K562 (cell line): ENCODE data around the gene ZNF45. TPM values are rescaled to one million over a fixed set of nuclear protein-coding genes. Genes with fewer than 3 reads are reported as not detected.

Source experiments
- ATAC-seq: fragments of 200-7000 bp; cut with Tn5 transposase; 3 replicates; pipeline ENCODE4 v1.9.1; 2020; ENCODE audit warnings: moderate library complexity
- BruUV-seq: library from RNA; stranded (reverse); fragments of 400-500 nt; replicated peaks from 2 replicates; lab custom pipeline; 2021; lab: Mats Ljungman, UMichigan
- CTCF ChIA-PET: fragments of 300-600 bp; formaldehyde crosslinking; extraction: SDS; loops from one replicate; lab custom pipeline; 2021; ENCODE audit warnings: low intra/inter-chr PET ratio; lab: Yijun Ruan, JAX
- POLR2A ChIA-PET: fragments of 300-600, 350-650 bp; sonication (Branson Sonifier 250); formaldehyde crosslinking; extraction: SDS; loops from one replicate; lab custom pipeline; 2021; ENCODE audit warnings: antibody characterized with exemption, inconsistent platforms; lab: Yijun Ruan, JAX
- DNase-seq, 4 experiments: peaks; one replicate each; pipeline versions ENCODE4 v3.0.0 to v3.0.0-alpha.2; 2011 to 2018; ENCODE audit warnings: low spot score in 3 of 4, mixed read lengths in 3 of 4; ENCODE audit errors: extremely low read depth in 1 of 4
- FAIRE-seq: peaks from 2 replicates; lab custom pipeline; 2011; peaks lifted over from hg19 to GRCh38; lab: Jason Lieb, UNC
- H2AFZ ChIP-seq: 2 replicates; pipeline ENCODE4 v1.6.0; 2011; ENCODE audit warnings: low read depth, low read length, control low read depth, inconsistent platforms
- H3K27ac ChIP-seq: fragments of 200-600 bp; 3 replicates; pipeline ENCODE4 v1.8.0; 2011; ENCODE audit warnings: low read depth, mild to moderate bottlenecking, control low read depth, inconsistent platforms, low read length, moderate library complexity, mixed read lengths; ENCODE audit errors: extremely low read depth
- H3K27me3 ChIP-seq, 2 experiments: fragments of 300-600 bp in 1 of 2; 2 replicates in 1 of 2; 3 replicates in 1 of 2; pipeline versions ENCODE4 v1.6.0 to v1.8.0; 2011; ENCODE audit warnings: inconsistent platforms in 2 of 2, low read length in 2 of 2, mild to moderate bottlenecking in 1 of 2, mixed read lengths in 1 of 2, moderate library complexity in 1 of 2; ENCODE audit not compliant: control insufficient read depth in 2 of 2, insufficient read depth in 2 of 2
- H3K36me3 ChIP-seq: fragments of 300-600 bp; 3 replicates; pipeline ENCODE4 v1.8.0; 2011; ENCODE audit warnings: mild to moderate bottlenecking, low read length, inconsistent platforms; ENCODE audit not compliant: control insufficient read depth, insufficient read depth
- H3K4me1 ChIP-seq, 2 experiments: fragments of 200-600 bp in 1 of 2; replicated peaks in 1 of 2; 2 replicates in 1 of 2; 3 replicates in 1 of 2; pipeline versions ENCODE4 v1.5.1 to v1.8.0; 2011; ENCODE audit warnings: inconsistent platforms in 2 of 2, low read length in 2 of 2, mild to moderate bottlenecking in 1 of 2, mixed read lengths in 1 of 2, moderate library complexity in 1 of 2; ENCODE audit not compliant: control insufficient read depth in 2 of 2, insufficient read depth in 2 of 2
- H3K4me2 ChIP-seq: 2 replicates; pipeline ENCODE4 v1.6.1; 2011; ENCODE audit warnings: low read length, control low read depth, inconsistent platforms, mixed read lengths; ENCODE audit not compliant: insufficient read depth
- H3K4me3 ChIP-seq: fragments of 200-600 bp; sonication (generic), shearing (Covaris generic); 2 replicates; pipeline ENCODE4 v1.5.1; 2016; ENCODE audit warnings: control low read depth, inconsistent platforms
- H3K79me2 ChIP-seq: fragments of 200-600 bp; 3 replicates; pipeline ENCODE4 v1.8.0; 2011; ENCODE audit warnings: low read length, inconsistent platforms; ENCODE audit not compliant: control insufficient read depth, insufficient read depth
- H3K9ac ChIP-seq, 2 experiments: 2 replicates each; pipeline versions ENCODE4 v1.6.0 to v1.6.1; 2011; ENCODE audit warnings: low read depth in 2 of 2, low read length in 2 of 2, control low read depth in 1 of 2, inconsistent platforms in 1 of 2, mild to moderate bottlenecking in 1 of 2, mixed read lengths in 1 of 2; ENCODE audit not compliant: insufficient read depth in 1 of 2
- H3K9me1 ChIP-seq: one replicate; pipeline ENCODE4 v1.6.0; 2011; ENCODE audit warnings: inconsistent platforms, mild to moderate bottlenecking, low read length, moderate library complexity; ENCODE audit not compliant: control insufficient read depth, insufficient read depth
- H3K9me3 ChIP-seq: replicated peaks from 2 replicates; pipeline ENCODE4 v1.5.1; 2011; ENCODE audit warnings: low read depth, low read length, inconsistent platforms; ENCODE audit not compliant: control insufficient read depth, insufficient read depth
- H4K20me1 ChIP-seq: replicated peaks from 2 replicates; pipeline ENCODE4 v1.6.1; 2011; ENCODE audit warnings: low read length, inconsistent platforms, mixed read lengths; ENCODE audit not compliant: control insufficient read depth, insufficient read depth
- CHD1 ChIP-seq: fragments of 200-600 bp; sonication (generic); IDR thresholded peaks from one replicate; pipeline ENCODE4 v1.6.1; 2012; ENCODE audit warnings: mild to moderate bottlenecking, moderate library complexity, low read length, inconsistent platforms
- HMGXB4 ChIP-seq: sonication (generic); formaldehyde crosslinking; IDR thresholded peaks from 2 replicates; pipeline ENCODE4 v1.8.1; 2023; ENCODE audit warnings: mild to moderate bottlenecking, missing genetic modification reagents
- HNRNPK ChIP-seq: fragments of 200-400 bp; formaldehyde crosslinking; IDR thresholded peaks from one replicate; pipeline ENCODE4 v1.6.1; 2018; ENCODE audit warnings: mild to moderate bottlenecking, low read depth, low read length; ENCODE audit not compliant: poor library complexity, severe bottlenecking
- ILK ChIP-seq: fragments of 450-650 bp; IDR thresholded peaks from 2 replicates; pipeline ENCODE4 v1.6.1; 2016; ENCODE audit warnings: missing genetic modification characterization, low read depth, mild to moderate bottlenecking, missing compliant biosample characterization, moderate library complexity, borderline replicate concordance
- IRF9 ChIP-seq: fragments of 450-650 bp; IDR thresholded peaks from 2 replicates; pipeline ENCODE4 v1.6.1; 2016; ENCODE audit warnings: missing biosample characterization, missing genetic modification characterization
- JUNB ChIP-seq: fragments of 450-650 bp; formaldehyde crosslinking; conservative IDR thresholded peaks from 2 replicates; pipeline ENCODE4 v1.4.0; 2020; ENCODE audit warnings: mild to moderate bottlenecking
- MIER1 ChIP-seq: fragments of 450-650 bp; IDR thresholded peaks from 2 replicates; pipeline ENCODE4 v1.6.1; 2016; ENCODE audit warnings: antibody characterized with exemption, mild to moderate bottlenecking, low read depth
- RBM14 ChIP-seq: fragments of 200-400 bp; formaldehyde crosslinking; IDR thresholded peaks from 2 replicates; pipeline ENCODE4 v1.6.1; 2018; ENCODE audit warnings: low read depth, mild to moderate bottlenecking, low read length, moderate library complexity, borderline replicate concordance; ENCODE audit not compliant: insufficient read depth
- RBM39 ChIP-seq: fragments of 200-400 bp; formaldehyde crosslinking; optimal IDR thresholded peaks from 2 replicates; pipeline ENCODE3; 2018; ENCODE audit warnings: low read depth, low read length
- SOX6 ChIP-seq: fragments of 450-650 bp; IDR thresholded peaks from 2 replicates; pipeline ENCODE4 v1.6.1; 2014; ENCODE audit warnings: mild to moderate bottlenecking
- SPI1 ChIP-seq: IDR thresholded peaks from 2 replicates; pipeline ENCODE4 v1.6.1; 2011; ENCODE audit warnings: low read depth, low read length, control low read depth, borderline replicate concordance
- SREBF2 ChIP-seq: sonication (generic); formaldehyde crosslinking; IDR thresholded peaks from 2 replicates; pipeline ENCODE4 v1.4.0; 2020; ENCODE audit warnings: mild to moderate bottlenecking, missing genetic modification reagents
- TAF9B ChIP-seq: fragments of 450-650 bp; IDR thresholded peaks from 2 replicates; pipeline ENCODE4 v1.6.1; 2018; ENCODE audit warnings: mild to moderate bottlenecking; ENCODE audit not compliant: partially characterized antibody
- TBP ChIP-seq: optimal IDR thresholded peaks from 2 replicates; pipeline ENCODE3; 2011; ENCODE audit warnings: low read depth, low read length, improper control_type of control experiment
- THRAP3 ChIP-seq: fragments of 450-650 bp; IDR thresholded peaks from 2 replicates; pipeline ENCODE4 v1.6.1; 2016; ENCODE audit warnings: mild to moderate bottlenecking, inconsistent platforms, borderline replicate concordance
- TOE1 ChIP-seq, 2 experiments: fragments of 450-650 bp in 1 of 2; sonication (generic) in 1 of 2; formaldehyde crosslinking in 1 of 2; IDR thresholded peaks; 2 replicates each; pipeline versions ENCODE4 v1.7.1 to v1.8.0; 2016 to 2022; ENCODE audit warnings: borderline replicate concordance in 2 of 2, mild to moderate bottlenecking in 2 of 2, antibody characterized with exemption in 1 of 2, inconsistent platforms in 1 of 2, low read depth in 1 of 2, missing genetic modification reagents in 1 of 2, moderate library complexity in 1 of 2
- TRIM28 ChIP-seq: fragments of 450-650 bp; IDR thresholded peaks from 2 replicates; pipeline ENCODE4 v1.6.1; 2017
- ZBTB7A ChIP-seq: IDR thresholded peaks from 2 replicates; pipeline ENCODE4 v1.6.1; 2011; ENCODE audit warnings: low read depth, mild to moderate bottlenecking, low read length, moderate library complexity, borderline replicate concordance; ENCODE audit not compliant: control insufficient read depth
- ZKSCAN3 ChIP-seq: fragments of 250-450 bp; sonication (Bioruptor Pico); IDR thresholded peaks from 2 replicates; pipeline ENCODE4 v1.4.0; 2020
- ZNF165 ChIP-seq: fragments of 250-450 bp; sonication (Bioruptor Pico); IDR thresholded peaks from 2 replicates; pipeline ENCODE4 v1.4.0; 2020; ENCODE audit warnings: borderline replicate concordance
- ZNF354B ChIP-seq: fragments of 250-450 bp; sonication (Bioruptor Pico); IDR thresholded peaks from 2 replicates; pipeline ENCODE4 v1.4.0; 2020
- ZNF507 ChIP-seq: conservative IDR thresholded peaks from 2 replicates; pipeline ENCODE4 v1.6.1; 2017; ENCODE audit warnings: missing genetic modification characterization, missing compliant biosample characterization
- ZNF586 ChIP-seq: fragments of 450-650 bp; formaldehyde crosslinking; conservative IDR thresholded peaks from 2 replicates; pipeline ENCODE4 v1.4.0; 2020; ENCODE audit warnings: mild to moderate bottlenecking, moderate library complexity
- WGBS: fragments of 100-300 bp; shearing (Covaris generic); methylation state at CpG from one replicate; pipeline ENCODE4 v1.1.6; 2016; ENCODE audit warnings: low coverage, mixed read lengths; ENCODE audit not compliant: insufficient coverage; ENCODE audit errors: missing lambda C conversion rate; 5-methylcytosine and 5-hydroxymethylcytosine counted together
- in situ Hi-C: fragments of 300-500 bp; cut with MboI; formaldehyde crosslinking; loops from 4 replicates; pipeline ENCODE4 v1.15.0; 2018; ENCODE audit warnings: inconsistent platforms, mixed read lengths
- intact Hi-C: fragments of 100-400 bp; cut with micrococcal nuclease; formaldehyde crosslinking; loops from 2 replicates; pipeline ENCODE4 v1.14.2; 2022
- polyA plus RNA-seq, 8 experiments: library from polyadenylated mRNA; depleted of rRNA in 4 of 8; stranded (reverse) in 5 of 8; unstranded in 3 of 8; fragments of >200 nt; fragmentation: Nextera tagmentation in 2 of 8; fragmentation: Illumina TruSeq in 1 of 8; extraction: Ambion mirVana in 2 of 8; extraction: Trizol in 1 of 8; gene quantifications; 2 replicates each; pipeline versions ENCODE4 v1.2.1 to v1.2.3, GENCODE V29; 2011 to 2014; ENCODE audit warnings: inconsistent platforms in 1 of 8, missing spikeins in 1 of 8
- total RNA-seq, 7 experiments: library from RNA; depleted of rRNA in 6 of 7; stranded (reverse); fragments of >200 nt in 6 of 7; fragmentation: Illumina TruSeq in 2 of 7; extraction: Trizol in 2 of 7; gene quantifications; 2 replicates each; pipeline versions ENCODE4 v1.2.1 to v1.2.3, GENCODE V29; 2011 to 2021; ENCODE audit warnings: low replicate concordance in 1 of 7

ZNF45 gene
- total and polyA plus RNA-seq, 9 of the 15 experiments (the other 6 are each of a cell fraction or from before 2014, with no cell fraction given), result 2.6 to 10.6 (median 9.4) TPM

- intact Hi-C loops, result no loop called here
- BruUV-seq, result no TSS peak
- peaks cover 36% of the 10 kb centered on the region for H3K36me3 ChIP-seq
- no peak overlapping the region for H3K27ac ChIP-seq
- no peak overlapping the region for H2AFZ ChIP-seq
- no peaks in the 10 kb centered on the region for H4K20me1 ChIP-seq
- ChIA-PET POLR2A (interaction anchor here (1.4 kb wide), 1 partner anchor 12 kb away, joined by 4 read pairs; no protein-coding TSS in a partner anchor), CTCF (no interaction called here)
- FAIRE-seq (no peak), ATAC-seq (no peak), DNase-seq (no peak)
- no peak overlapping the region for H3K4me2 ChIP-seq
- H3K9ac ChIP-seq, result no peak overlapping the region
- WGBS, result 54% methylated on average over 7 of the region's 7 CpGs
- peaks cover 16% of the 10 kb centered on the region for H3K9me3 ChIP-seq
- in situ Hi-C loops, result no loop called here
- no peaks in the 10 kb centered on the region for H3K79me2 ChIP-seq
- no peaks in the 10 kb centered on the region for H3K9me1 ChIP-seq
- H3K27me3 ChIP-seq, result no peaks in the 10 kb centered on the region
- H3K4me3 ChIP-seq, result no peak overlapping the region
- no peaks in the 10 kb centered on the region for H3K4me1 ChIP-seq
- TF ChIP-seq TRIM28 (0 out of 2 replicates have a peak, but pooled peaks have one; percentile 36), TBP (no peak), ZNF507 (tag) (no peak), ZBTB7A (no peak), ILK (tag) (no peak), THRAP3 (no peak), SPI1 (no peak), MIER1 (no peak), SOX6 (0 out of 2 replicates have a peak, but pooled peaks have one; percentile 20), IRF9 (tag) (no peak), SREBF2 (CRISPR knock-in tag) (no peak), ZNF586 (CRISPR knock-in tag) (no peak), ZNF354B (CRISPR knock-in tag) (no peak), HNRNPK (no peak), JUNB (CRISPR knock-in tag) (no peak), TAF9B (no peak), ZNF165 (no peak), TOE1 (IDR thresholded peaks at IDR 0.05; ENCODE audit: borderline replicate concordance) (no peak), TOE1 (CRISPR knock-in tag; IDR thresholded peaks at IDR 0.05; ENCODE audit: borderline replicate concordance, low read depth) (no peak), CHD1 (no peak), ZKSCAN3 (CRISPR knock-in tag) (no peak), RBM39 (no peak), RBM14 (no peak), HMGXB4 (CRISPR knock-in tag) (no peak)
These were observed 21.7 kb downstream of the ZNF45 start for GRCh38 chr19:43913383-43913782.
